MCF 10A (cell line): ENCODE measurements around the gene BLTP2. TPM values are rescaled to one million over a fixed set of nuclear protein-coding genes. Genes with fewer than 3 reads are reported as not detected.

Experiments used
- BruUV-seq: library from RNA; stranded (reverse); fragments of 400-500 nt; replicated peaks from 2 replicates; lab custom pipeline; 2021; lab: Mats Ljungman, UMichigan
- CTCF ChIA-PET: fragments of 300-600 bp; sonication (Branson Sonifier 250); formaldehyde crosslinking; extraction: SDS; loops from one replicate; lab custom pipeline; 2021; ENCODE audit warnings: antibody characterized with exemption, inconsistent platforms; lab: Yijun Ruan, JAX
- POLR2A ChIA-PET: fragments of 300-600, 350-650 bp; sonication (Branson Sonifier 250); formaldehyde crosslinking; extraction: SDS; loops from one replicate; lab custom pipeline; 2020; ENCODE audit warnings: antibody characterized with exemption, inconsistent platforms; lab: Yijun Ruan, JAX
- DNase-seq: peaks from one replicate; pipeline ENCODE4 v3.0.0-alpha.2; 2018; ENCODE audit not compliant: unreplicated experiment
- H3K27ac Mint-ChIP-seq: one replicate; pipeline ENCODE4 v1.8.0; 2022; ENCODE audit warnings: mild to moderate bottlenecking, low read depth, mixed read lengths; ENCODE audit not compliant: unreplicated experiment
- H3K27me3 Mint-ChIP-seq: one replicate; pipeline ENCODE4 v1.8.0; 2022; ENCODE audit warnings: mixed read lengths; ENCODE audit not compliant: insufficient read depth, unreplicated experiment
- H3K36me3 Mint-ChIP-seq: one replicate; pipeline ENCODE4 v1.8.0; 2022; ENCODE audit warnings: mild to moderate bottlenecking, moderate library complexity, mixed read lengths; ENCODE audit not compliant: insufficient read depth, unreplicated experiment
- H3K4me1 Mint-ChIP-seq: one replicate; pipeline ENCODE4 v1.8.0; 2022; ENCODE audit warnings: mixed read lengths; ENCODE audit not compliant: insufficient read depth, unreplicated experiment
- H3K4me3 Mint-ChIP-seq: one replicate; pipeline ENCODE4 v1.8.0; 2022; ENCODE audit warnings: mild to moderate bottlenecking, moderate library complexity, mixed read lengths; ENCODE audit not compliant: unreplicated experiment
- H3K9me3 Mint-ChIP-seq: one replicate; pipeline ENCODE4 v1.8.0; 2022; ENCODE audit warnings: mixed read lengths; ENCODE audit not compliant: unreplicated experiment
- intact Hi-C: fragments of 100-400 bp; cut with micrococcal nuclease; formaldehyde crosslinking; loops from 2 replicates; pipeline ENCODE4 v1.14.1; 2022
- total RNA-seq: library from RNA; stranded (reverse); gene quantifications from 2 replicates; pipeline ENCODE4 v1.2.3, GENCODE V29; 2022
- TF ChIP-seq, protein P1 (sequence below): fragments of 200-600 bp; IDR thresholded peaks from one replicate; pipeline ENCODE4 v1.8.0; 2022; ENCODE audit warnings: antibody characterized with exemption, mild to moderate bottlenecking; ENCODE audit not compliant: unreplicated experiment

The BLTP2 gene
- total RNA-seq, 1 experiment from 2014 or later, result 119 TPM

DNA sequence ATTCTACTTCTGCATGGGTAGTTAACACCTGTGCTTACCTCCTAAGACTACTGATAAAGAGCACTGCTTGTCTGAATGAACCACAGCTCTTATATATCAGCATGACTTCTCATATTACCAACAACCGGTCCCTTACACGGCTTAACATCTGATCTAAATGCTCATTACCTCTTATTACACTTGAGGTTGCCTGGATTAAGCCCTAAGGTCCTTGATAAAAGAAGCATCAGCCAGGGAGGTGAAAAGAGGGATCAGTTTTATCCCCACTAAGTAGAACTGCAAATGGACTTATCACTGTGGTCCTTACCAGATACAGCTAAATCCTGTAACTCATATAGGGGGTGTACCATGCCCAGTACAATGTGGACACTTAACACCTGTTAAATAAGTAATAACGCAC, 22.8 kb downstream of the BLTP2 start:
- DNase-seq, result no peak
- H3K27me3 Mint-ChIP-seq, result no peaks in the 10 kb centered on the region
- peaks cover 81% of the 10 kb centered on the region for H3K36me3 Mint-ChIP-seq
- intact Hi-C loops, result no loop called here
- no TSS peak for BruUV-seq
- no peak overlapping the region for H3K4me3 Mint-ChIP-seq
- no peak overlapping the region for H3K27ac Mint-ChIP-seq
- TF ChIP-seq, protein P1, sequence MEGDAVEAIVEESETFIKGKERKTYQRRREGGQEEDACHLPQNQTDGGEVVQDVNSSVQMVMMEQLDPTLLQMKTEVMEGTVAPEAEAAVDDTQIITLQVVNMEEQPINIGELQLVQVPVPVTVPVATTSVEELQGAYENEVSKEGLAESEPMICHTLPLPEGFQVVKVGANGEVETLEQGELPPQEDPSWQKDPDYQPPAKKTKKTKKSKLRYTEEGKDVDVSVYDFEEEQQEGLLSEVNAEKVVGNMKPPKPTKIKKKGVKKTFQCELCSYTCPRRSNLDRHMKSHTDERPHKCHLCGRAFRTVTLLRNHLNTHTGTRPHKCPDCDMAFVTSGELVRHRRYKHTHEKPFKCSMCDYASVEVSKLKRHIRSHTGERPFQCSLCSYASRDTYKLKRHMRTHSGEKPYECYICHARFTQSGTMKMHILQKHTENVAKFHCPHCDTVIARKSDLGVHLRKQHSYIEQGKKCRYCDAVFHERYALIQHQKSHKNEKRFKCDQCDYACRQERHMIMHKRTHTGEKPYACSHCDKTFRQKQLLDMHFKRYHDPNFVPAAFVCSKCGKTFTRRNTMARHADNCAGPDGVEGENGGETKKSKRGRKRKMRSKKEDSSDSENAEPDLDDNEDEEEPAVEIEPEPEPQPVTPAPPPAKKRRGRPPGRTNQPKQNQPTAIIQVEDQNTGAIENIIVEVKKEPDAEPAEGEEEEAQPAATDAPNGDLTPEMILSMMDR, result no peak
- ChIA-PET CTCF (interaction anchor here (0.5 to 1.2 kb wide), 4 partner anchors 9 to 49 kb away, joined by 3 to 5 read pairs (median 4); no protein-coding TSS in a partner anchor), POLR2A (interaction anchor here (0.7 to 2.0 kb wide), 3 partner anchors 21 to 275 kb away, joined by 3 to 5 read pairs (median 3); partner anchors contain the start of gene SPAG5)
- H3K9me3 Mint-ChIP-seq, result no peaks in the 10 kb centered on the region
- peaks cover 10% of the 10 kb centered on the region for H3K4me1 Mint-ChIP-seq

DNA sequence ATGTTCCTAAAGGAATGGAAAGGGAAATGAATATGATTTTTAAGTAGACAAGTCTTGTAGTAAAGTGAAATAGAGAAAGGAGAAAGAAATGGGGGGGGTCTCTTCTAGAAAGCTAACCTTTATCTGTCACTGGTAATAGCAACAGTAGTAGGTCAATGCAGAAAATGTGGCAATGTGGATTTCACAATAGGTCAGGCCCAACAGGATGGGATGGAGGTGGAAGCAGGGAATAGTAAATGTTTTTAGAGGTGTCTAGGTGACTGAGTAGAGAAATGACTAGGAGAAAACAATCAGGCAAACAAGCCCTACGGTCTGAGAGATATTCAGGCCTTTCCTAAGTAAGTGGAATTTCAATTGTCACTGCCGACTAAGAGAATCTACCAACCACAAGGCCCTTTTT, 24.9 kb downstream of the BLTP2 start:
- ChIA-PET CTCF (interaction anchor here (0.9 to 1.1 kb wide), 3 partner anchors 9 to 24 kb away, joined by 3 read pairs; no protein-coding TSS in a partner anchor), POLR2A (interaction anchor here (0.9 to 2.3 kb wide), 5 partner anchors 9 to 48 kb away, joined by 3 to 11 read pairs (median 4); no protein-coding TSS in a partner anchor)
- Mint-ChIP-seq H3K36me3 (peaks cover 83% of the 10 kb centered on the region), H3K4me3 (no peak overlapping the region), H3K9me3 (no peaks in the 10 kb centered on the region), H3K27me3 (no peaks in the 10 kb centered on the region), H3K4me1 (no peaks in the 10 kb centered on the region), H3K27ac (no peak overlapping the region)
- TF ChIP-seq, protein P1, result no peak
- no TSS peak for BruUV-seq
- DNase-seq, result no peak
- intact Hi-C loops, result no loop called here

DNA sequence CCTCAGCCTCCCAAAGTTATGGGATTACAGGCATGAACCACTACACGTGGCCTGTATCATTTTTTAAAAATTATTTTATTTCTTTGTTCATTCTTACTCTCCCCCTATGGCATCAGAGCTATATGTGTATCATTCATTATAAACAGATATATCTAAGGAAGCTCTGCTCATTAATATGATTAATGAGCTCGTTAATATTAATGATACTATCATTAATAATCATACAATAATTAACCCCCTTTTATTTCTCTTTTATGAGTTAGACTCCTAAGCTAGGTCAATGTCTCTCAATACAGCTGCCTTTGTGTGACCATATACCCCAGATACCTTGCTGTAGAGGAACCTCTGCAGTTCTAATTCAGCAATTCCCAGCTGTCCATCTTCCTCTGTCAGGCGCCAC, 26.5 kb downstream of the BLTP2 start:
- Mint-ChIP-seq H3K27ac (no peak overlapping the region), H3K4me3 (no peak overlapping the region), H3K4me1 (no peaks in the 10 kb centered on the region), H3K27me3 (no peaks in the 10 kb centered on the region), H3K36me3 (peaks cover 87% of the 10 kb centered on the region), H3K9me3 (no peaks in the 10 kb centered on the region)
- ChIA-PET CTCF (interaction anchor here (0.6 to 1.5 kb wide), 3 partner anchors 10 to 32 kb away, joined by 3 to 4 read pairs (median 4); partner anchors contain the start of gene BLTP2), POLR2A (interaction anchor here (0.6 to 2.7 kb wide), 9 partner anchors 9 to 37 kb away, joined by 3 to 12 read pairs (median 4); partner anchors contain the start of gene BLTP2)
- DNase-seq, result no peak
- BruUV-seq, result no TSS peak
- intact Hi-C loops, result no loop called here
- TF ChIP-seq, protein P1, result no peak

DNA sequence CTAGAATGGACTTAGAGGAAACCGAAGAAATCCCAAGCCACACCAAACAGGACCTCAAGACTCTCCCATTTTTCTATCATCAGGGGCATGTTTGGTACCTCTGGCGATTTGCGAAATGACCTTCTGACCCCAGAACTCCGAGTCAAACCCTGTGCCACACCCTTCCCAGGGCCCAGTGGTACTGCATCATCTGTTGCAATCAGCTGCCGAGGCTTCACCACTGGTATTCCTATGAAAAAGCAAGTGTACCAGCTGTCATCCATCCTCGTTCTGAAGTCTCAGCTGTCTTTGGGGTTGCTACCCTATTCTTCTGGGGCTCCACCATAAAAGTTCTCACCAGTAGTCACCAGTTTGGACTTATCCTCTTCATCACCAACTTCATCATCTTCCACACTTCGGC, 28.7 kb downstream of the BLTP2 start:
- no peaks in the 10 kb centered on the region for H3K4me1 Mint-ChIP-seq
- no peaks in the 10 kb centered on the region for H3K9me3 Mint-ChIP-seq
- intact Hi-C loops, result no loop called here
- TF ChIP-seq, protein P1, result no peak
- BruUV-seq, result no TSS peak
- POLR2A ChIA-PET, result no interaction called here
- no peak overlapping the region for H3K27ac Mint-ChIP-seq
- no peak for DNase-seq
- no peak overlapping the region for H3K4me3 Mint-ChIP-seq
- H3K27me3 Mint-ChIP-seq, result no peaks in the 10 kb centered on the region
- peaks cover 78% of the 10 kb centered on the region for H3K36me3 Mint-ChIP-seq
- CTCF ChIA-PET, result interaction anchor here (0.7 to 1.7 kb wide), 2 partner anchors 27 to 111 kb away, joined by 3 to 8 read pairs; no protein-coding TSS in a partner anchor
